ENCODE results near the gene MAPK12.

DNA sequence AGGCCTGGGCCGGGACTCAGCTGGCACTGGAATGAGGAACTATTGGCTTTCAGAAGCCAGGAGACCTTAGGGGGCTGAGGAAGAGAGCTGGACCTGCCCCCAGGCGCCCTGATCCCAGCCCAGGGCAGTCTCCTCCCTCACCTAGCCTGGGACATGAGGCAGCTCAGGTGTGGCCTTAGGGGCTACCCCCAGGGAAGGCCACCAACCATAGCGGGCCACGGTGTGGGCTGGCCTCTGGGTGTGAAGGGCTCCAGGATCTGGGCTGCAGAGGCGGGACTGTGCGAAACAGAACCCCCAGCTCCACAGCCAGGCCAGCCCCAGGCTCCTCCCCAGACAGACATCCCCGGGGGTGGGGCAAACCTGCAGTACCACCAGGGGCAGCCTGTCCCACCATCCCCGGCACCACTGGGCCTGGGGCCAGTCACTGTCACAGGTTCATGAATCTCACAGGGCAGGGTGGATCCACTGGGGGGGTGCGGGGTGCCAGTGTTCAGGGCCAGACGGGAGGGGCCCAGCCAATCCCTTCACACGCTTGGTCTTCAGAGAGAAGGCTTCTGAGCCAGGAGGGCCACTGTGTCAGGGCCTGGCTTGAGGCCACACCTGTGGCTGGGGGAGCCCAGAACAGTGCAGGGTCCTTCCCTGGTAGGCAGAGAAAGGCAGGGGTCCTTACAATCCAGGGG, 42.5 kb upstream of the MAPK12 start:
- TF ChIP-seq, protein P1, sequence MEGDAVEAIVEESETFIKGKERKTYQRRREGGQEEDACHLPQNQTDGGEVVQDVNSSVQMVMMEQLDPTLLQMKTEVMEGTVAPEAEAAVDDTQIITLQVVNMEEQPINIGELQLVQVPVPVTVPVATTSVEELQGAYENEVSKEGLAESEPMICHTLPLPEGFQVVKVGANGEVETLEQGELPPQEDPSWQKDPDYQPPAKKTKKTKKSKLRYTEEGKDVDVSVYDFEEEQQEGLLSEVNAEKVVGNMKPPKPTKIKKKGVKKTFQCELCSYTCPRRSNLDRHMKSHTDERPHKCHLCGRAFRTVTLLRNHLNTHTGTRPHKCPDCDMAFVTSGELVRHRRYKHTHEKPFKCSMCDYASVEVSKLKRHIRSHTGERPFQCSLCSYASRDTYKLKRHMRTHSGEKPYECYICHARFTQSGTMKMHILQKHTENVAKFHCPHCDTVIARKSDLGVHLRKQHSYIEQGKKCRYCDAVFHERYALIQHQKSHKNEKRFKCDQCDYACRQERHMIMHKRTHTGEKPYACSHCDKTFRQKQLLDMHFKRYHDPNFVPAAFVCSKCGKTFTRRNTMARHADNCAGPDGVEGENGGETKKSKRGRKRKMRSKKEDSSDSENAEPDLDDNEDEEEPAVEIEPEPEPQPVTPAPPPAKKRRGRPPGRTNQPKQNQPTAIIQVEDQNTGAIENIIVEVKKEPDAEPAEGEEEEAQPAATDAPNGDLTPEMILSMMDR (IDR thresholded peaks at IDR 0.05; ENCODE audit: low read depth, low read length, missing input control), result no peak
- TF ChIP-seq, protein P2, sequence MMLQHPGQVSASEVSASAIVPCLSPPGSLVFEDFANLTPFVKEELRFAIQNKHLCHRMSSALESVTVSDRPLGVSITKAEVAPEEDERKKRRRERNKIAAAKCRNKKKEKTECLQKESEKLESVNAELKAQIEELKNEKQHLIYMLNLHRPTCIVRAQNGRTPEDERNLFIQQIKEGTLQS (IDR thresholded peaks at IDR 0.05), result no peak
- TF ChIP-seq YY1 (IDR thresholded peaks at IDR 0.05) (no peak), JUND (IDR thresholded peaks at IDR 0.05) (no peak), EGR1 (IDR thresholded peaks at IDR 0.05; ENCODE audit: low read depth in 2 of 2) (no peak), HNF4A (conservative IDR thresholded peaks at IDR 0.05) (no peak)
- TF ChIP-seq, protein P3, sequence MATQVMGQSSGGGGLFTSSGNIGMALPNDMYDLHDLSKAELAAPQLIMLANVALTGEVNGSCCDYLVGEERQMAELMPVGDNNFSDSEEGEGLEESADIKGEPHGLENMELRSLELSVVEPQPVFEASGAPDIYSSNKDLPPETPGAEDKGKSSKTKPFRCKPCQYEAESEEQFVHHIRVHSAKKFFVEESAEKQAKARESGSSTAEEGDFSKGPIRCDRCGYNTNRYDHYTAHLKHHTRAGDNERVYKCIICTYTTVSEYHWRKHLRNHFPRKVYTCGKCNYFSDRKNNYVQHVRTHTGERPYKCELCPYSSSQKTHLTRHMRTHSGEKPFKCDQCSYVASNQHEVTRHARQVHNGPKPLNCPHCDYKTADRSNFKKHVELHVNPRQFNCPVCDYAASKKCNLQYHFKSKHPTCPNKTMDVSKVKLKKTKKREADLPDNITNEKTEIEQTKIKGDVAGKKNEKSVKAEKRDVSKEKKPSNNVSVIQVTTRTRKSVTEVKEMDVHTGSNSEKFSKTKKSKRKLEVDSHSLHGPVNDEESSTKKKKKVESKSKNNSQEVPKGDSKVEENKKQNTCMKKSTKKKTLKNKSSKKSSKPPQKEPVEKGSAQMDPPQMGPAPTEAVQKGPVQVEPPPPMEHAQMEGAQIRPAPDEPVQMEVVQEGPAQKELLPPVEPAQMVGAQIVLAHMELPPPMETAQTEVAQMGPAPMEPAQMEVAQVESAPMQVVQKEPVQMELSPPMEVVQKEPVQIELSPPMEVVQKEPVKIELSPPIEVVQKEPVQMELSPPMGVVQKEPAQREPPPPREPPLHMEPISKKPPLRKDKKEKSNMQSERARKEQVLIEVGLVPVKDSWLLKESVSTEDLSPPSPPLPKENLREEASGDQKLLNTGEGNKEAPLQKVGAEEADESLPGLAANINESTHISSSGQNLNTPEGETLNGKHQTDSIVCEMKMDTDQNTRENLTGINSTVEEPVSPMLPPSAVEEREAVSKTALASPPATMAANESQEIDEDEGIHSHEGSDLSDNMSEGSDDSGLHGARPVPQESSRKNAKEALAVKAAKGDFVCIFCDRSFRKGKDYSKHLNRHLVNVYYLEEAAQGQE (IDR thresholded peaks at IDR 0.05), result no peak

All from liver (tissue), 3 donors.